Measurements from ENCODE around the gene RPGRIP1L. TPM values are rescaled to one million over a fixed set of nuclear protein-coding genes. Genes with fewer than 3 reads are reported as not detected.

Gene RPGRIP1L
- total and polyA plus RNA-seq, 9 of the 15 experiments (the other 6 are each of a cell fraction or from before 2014, with no cell fraction given), result 3.2 to 7.7 (median 5.8) TPM

DNA sequence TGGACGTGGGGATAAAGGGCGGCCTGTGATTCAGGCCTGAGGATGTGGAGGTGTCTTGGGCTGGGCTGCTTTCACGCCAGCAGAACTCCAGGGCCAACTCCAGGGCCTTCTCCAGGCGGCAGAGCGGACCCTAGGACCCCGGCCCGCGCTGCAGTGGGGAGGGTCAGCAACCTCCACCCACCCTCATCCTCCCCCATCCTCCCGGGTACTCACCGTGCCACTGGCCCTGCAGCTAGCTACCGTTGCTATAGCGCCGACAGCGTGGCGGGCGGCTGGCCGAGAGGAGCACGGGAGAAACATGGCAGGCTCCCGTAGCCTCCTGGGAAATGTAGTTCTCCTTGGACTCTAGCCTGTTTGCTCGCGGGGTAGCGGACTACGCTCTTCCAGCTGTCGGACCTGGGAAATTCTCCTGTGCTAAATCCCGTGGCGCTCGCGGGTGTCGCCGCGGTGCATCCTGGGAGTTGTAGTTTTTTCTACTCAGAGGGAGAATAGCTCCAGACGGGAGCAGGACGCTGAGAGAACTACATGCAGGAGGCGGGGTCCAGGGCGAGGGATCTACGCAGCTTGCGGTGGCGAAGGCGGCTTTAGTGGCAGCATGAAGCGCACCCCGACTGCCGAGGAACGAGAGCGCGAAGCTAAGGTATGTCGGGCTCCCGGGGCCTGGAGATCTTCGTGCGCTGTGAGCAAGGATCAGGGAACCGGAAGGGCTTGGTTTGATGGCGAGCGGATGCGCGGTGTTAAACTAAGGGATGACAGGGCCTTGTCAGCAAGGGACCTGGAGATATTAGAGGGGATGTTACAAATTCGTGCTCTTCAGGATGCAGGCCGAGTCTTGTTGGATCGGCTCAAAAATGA is at the start of gene RPGRIP1L, which contains the start of gene FTO (continued):
- TF ChIP-seq CBX1 (IDR thresholded peaks at IDR 0.05; ENCODE audit: low read depth) (no peak), ZNF282 (CRISPR knock-in tag; IDR thresholded peaks at IDR 0.05) (no peak), BCOR (IDR thresholded peaks at IDR 0.05) (no peak), FOXJ3 (CRISPR knock-in tag; IDR thresholded peaks at IDR 0.05) (no peak; the same call in 1 of the 2 replicates), ZNF384 (IDR thresholded peaks at IDR 0.05; ENCODE audit: low read depth, low read length) (no peak), ETV6 (IDR thresholded peaks at IDR 0.05; ENCODE audit: borderline replicate concordance in 1 of 2, low read depth in 2 of 2, low read length in 1 of 2) (no peak), ETV6 (CRISPR knock-in tag; IDR thresholded peaks at IDR 0.05; ENCODE audit: borderline replicate concordance) (no peak), GTF2F1 (IDR thresholded peaks at IDR 0.05; ENCODE audit: low read depth, low read length) (no peak), ERF (CRISPR knock-in tag; IDR thresholded peaks at IDR 0.05) (no peak), MYC (IDR thresholded peaks at IDR 0.05; ENCODE audit: low read depth, low read length) (peak; percentile 69), MYC (CRISPR knock-in tag; IDR thresholded peaks at IDR 0.05; ENCODE audit: borderline replicate concordance, low read depth) (no peak), ZNF449 (CRISPR knock-in tag; IDR thresholded peaks at IDR 0.05) (no peak), EZH2 (IDR thresholded peaks at IDR 0.05; ENCODE audit: borderline replicate concordance, low read depth, low read length) (no peak), GTF2B (IDR thresholded peaks at IDR 0.05; ENCODE audit: extremely low read depth, insufficient read length) (no peak), ZNF263 (CRISPR knock-in tag; IDR thresholded peaks at IDR 0.05; ENCODE audit: borderline replicate concordance) (no peak; the same call in 1 of the 2 replicates)
- TF ChIP-seq, protein P1, sequence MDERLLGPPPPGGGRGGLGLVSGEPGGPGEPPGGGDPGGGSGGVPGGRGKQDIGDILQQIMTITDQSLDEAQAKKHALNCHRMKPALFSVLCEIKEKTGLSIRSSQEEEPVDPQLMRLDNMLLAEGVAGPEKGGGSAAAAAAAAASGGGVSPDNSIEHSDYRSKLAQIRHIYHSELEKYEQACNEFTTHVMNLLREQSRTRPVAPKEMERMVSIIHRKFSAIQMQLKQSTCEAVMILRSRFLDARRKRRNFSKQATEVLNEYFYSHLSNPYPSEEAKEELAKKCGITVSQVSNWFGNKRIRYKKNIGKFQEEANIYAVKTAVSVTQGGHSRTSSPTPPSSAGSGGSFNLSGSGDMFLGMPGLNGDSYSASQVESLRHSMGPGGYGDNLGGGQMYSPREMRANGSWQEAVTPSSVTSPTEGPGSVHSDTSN (CRISPR knock-in tag; IDR thresholded peaks at IDR 0.05; ENCODE audit: low read depth), result no peak
- TF ChIP-seq, protein P1 (tag; conservative IDR thresholded peaks at IDR 0.05; ENCODE audit: low read depth), result no peak
- TF ChIP-seq, protein P2, sequence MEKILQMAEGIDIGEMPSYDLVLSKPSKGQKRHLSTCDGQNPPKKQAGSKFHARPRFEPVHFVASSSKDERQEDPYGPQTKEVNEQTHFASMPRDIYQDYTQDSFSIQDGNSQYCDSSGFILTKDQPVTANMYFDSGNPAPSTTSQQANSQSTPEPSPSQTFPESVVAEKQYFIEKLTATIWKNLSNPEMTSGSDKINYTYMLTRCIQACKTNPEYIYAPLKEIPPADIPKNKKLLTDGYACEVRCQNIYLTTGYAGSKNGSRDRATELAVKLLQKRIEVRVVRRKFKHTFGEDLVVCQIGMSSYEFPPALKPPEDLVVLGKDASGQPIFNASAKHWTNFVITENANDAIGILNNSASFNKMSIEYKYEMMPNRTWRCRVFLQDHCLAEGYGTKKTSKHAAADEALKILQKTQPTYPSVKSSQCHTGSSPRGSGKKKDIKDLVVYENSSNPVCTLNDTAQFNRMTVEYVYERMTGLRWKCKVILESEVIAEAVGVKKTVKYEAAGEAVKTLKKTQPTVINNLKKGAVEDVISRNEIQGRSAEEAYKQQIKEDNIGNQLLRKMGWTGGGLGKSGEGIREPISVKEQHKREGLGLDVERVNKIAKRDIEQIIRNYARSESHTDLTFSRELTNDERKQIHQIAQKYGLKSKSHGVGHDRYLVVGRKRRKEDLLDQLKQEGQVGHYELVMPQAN (IDR thresholded peaks at IDR 0.05; ENCODE audit: borderline replicate concordance), result peak; percentile 50; the same call in 1 of the 2 replicates
- TF ChIP-seq, protein P3, sequence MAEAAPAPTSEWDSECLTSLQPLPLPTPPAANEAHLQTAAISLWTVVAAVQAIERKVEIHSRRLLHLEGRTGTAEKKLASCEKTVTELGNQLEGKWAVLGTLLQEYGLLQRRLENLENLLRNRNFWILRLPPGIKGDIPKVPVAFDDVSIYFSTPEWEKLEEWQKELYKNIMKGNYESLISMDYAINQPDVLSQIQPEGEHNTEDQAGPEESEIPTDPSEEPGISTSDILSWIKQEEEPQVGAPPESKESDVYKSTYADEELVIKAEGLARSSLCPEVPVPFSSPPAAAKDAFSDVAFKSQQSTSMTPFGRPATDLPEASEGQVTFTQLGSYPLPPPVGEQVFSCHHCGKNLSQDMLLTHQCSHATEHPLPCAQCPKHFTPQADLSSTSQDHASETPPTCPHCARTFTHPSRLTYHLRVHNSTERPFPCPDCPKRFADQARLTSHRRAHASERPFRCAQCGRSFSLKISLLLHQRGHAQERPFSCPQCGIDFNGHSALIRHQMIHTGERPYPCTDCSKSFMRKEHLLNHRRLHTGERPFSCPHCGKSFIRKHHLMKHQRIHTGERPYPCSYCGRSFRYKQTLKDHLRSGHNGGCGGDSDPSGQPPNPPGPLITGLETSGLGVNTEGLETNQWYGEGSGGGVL (CRISPR knock-in tag; IDR thresholded peaks at IDR 0.05), result no peak
